LNCaP clone FGC (cell line): ENCODE results near the gene PPP1R37.

Experiments
- DNase-seq: peaks from one replicate; pipeline ENCODE4 v3.0.0-alpha.2; 2011; ENCODE audit warnings: low read depth
- H3K4me3 ChIP-seq: 2 replicates; pipeline ENCODE4 v1.5.1; 2011; ENCODE audit warnings: mild to moderate bottlenecking, low read depth, low read length, control low read depth
- CTCF ChIP-seq: IDR thresholded peaks from 2 replicates; pipeline ENCODE4 v1.5.1; 2012; ENCODE audit warnings: mild to moderate bottlenecking; ENCODE audit not compliant: control insufficient read depth, insufficient read depth; ENCODE audit errors: extremely low read depth

PPP1R37 gene

GRCh38 chr19:45076851-45077730 lies 15.9 kb upstream of the PPP1R37 start:
- no peak for TF ChIP-seq CTCF
- peak overlapping the region; percentile 28 for H3K4me3 ChIP-seq
- DNase-seq, result no peak

GRCh38 chr19:45078390-45079062 lies 14.5 kb upstream of the PPP1R37 start:
- TF ChIP-seq CTCF, result no peak
- peak overlapping the region; percentile 81 for H3K4me3 ChIP-seq
- no peak for DNase-seq

DNA sequence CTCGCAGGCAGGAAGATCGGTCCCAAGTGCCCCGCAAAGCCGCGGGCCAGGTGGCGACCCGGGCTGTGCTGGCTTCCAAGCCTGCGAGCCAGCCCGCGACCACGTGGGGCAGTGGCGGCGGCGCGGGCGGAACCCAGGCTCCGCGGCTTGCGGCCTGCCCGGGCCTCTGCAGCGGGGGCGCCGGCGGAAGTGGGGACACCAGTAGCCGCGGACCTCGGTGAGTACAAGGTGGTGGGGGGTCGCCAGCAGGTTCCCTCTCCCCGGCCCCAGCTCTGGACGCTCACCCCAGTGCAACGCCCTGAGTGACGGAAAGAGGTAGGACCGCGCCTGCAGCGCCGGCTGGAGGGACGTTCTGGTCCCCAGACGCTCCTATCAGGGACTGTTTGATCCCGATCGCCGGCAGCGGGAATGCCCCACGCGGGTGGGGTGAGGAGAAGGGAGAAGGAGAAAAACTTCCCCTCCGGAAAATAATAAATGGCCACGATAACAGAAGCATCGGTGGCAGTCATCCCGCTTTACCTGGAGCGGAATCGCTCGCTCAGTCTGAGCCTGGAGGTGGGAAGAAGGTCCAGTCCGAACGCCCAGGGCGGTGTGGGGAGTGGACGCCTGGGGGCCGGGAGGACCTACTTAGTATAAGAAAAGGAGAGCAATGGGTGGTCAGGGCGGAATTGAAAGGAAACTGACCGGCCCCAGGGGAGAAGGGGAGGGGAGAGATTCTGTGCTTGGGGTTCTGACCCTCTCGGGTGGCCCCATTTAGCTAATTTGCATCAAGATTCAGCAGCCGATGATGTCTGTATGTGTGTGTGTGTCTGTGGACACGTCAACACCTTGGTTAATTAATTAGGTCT lies 13.7 kb upstream of the PPP1R37 start, which contains the start of gene GEMIN7:
TSS of gene GEMIN7 (plus strand) at position 198 of the 848 bp plus-strand sequence. CDS start 10,855 bp downstream, outside the sequence.
- peak within 1 kb of the TSS; percentile 81 for H3K4me3 ChIP-seq
- no peak for DNase-seq
- TF ChIP-seq CTCF, result no peak

- DNase-seq, result no peak
- TF ChIP-seq CTCF, result no peak
- peak overlapping the region; percentile 81 for H3K4me3 ChIP-seq
These were observed 13.0 kb upstream of the PPP1R37 start for GRCh38 chr19:45079911-45080370.

GRCh38 chr19:45082170-45082569 lies 10.8 kb upstream of the PPP1R37 start:
- no peak overlapping the region for H3K4me3 ChIP-seq
- no peak for TF ChIP-seq CTCF
- DNase-seq, result no peak

- DNase-seq, result no peak
- TF ChIP-seq CTCF, result no peak
- no peak overlapping the region for H3K4me3 ChIP-seq
These were observed 6.5 kb upstream of the PPP1R37 start for GRCh38 chr19:45086480-45086879.
